GM21367 (cell line): ENCODE measurements around the gene CDH23.

Experiments
- ATAC-seq: cut with Tn5 transposase; IDR thresholded peaks from one replicate; pipeline ENCODE4 v1.9.1; 2021; ENCODE audit not compliant: unreplicated experiment

Gene CDH23

DNA sequence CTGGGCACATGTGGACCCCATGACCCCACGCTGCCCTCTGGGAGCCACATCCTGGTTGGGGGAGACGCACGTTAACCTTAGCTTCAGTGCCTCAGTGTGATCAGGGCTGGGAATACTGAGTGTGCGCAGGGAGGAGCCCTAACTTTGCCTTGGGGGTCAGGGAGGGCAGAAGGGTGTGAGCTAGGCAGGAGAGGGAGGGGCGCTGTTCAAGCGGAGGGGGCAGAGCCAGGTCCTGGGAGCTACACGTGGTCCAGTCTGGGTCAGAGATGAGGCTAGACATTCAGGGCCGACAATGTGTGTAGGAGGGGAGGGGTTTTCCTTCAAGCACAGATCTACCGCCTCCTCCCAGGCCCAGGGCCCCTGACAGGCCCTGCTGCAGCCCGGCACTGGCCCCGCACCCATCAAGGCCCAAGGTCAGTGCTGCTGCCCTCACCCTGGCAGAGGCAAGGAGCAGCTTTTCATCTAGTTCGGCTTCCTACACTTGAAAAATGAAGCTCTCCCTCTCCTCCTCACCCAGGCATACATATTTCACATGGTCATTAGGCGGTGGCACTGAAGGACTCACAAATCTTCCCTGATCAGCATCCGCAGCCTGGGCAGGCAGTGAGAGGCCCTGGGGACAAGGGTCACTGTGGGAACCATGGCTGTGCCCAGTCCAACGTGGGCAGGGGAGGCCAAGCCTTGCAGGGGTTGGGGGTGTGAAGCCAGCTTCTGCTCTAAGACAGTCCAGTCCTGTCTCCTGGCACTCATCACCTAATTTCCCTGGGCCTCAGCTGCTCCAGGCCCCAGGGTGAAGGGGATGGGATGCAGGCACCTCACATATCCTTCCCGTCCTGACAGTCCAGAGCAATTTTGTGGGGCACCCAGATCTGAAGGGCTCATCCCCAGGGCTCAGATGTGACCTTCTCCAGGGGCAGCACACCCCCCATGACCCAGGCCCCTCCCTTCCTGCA, 275.6 kb downstream of the CDH23 start:
- ATAC-seq: no peak

DNA sequence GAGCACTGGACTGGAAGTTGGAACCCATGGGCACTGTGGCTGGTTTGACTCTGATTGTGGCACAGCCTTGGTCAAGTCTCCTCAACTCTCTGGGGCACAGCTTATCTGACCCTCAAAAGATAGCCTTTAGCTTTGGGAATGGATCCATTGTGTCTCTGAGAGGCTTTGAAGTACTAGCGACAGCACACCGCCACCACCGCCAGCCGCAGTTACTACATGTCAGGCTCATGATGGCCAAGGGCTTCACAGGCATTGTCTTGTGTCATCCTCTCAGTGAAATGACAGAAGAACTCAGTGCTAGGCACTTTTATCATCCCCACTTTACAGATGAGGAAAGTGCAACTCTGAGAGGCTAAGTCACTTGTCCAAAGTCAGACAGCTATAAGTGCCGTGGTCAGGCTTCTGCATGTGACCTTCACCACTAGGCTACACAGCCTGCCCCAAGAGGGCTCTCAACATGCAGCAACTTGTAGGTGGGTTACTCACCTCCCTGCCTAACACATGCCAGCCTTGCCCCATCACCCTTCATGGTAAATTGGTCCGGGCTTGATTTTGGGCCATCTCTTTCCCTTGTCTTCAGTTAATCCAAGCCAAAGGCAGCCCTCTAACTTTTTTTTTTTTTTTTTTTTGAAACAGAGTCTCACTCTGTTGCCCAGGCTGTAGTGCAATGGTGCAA, 278.7 kb downstream of the CDH23 start:
- ATAC-seq: no peak

DNA sequence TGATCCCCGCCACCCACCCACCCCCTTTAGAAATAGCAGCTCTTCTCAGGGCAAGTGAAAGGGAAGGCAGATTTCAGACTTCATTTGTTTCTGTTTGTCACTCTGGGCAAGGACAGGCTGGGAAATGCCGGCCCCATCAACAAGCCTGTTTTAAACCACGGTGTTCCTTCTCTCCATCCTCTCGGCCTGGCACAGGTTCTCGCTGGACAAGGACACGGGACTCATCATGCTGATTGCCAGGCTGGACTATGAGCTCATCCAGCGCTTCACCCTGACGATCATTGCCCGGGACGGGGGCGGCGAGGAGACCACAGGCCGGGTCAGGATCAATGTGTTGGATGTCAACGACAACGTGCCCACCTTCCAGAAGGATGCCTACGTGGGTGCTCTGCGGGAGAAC, 280.5 kb downstream of the CDH23 start:
- ATAC-seq: no peak

DNA sequence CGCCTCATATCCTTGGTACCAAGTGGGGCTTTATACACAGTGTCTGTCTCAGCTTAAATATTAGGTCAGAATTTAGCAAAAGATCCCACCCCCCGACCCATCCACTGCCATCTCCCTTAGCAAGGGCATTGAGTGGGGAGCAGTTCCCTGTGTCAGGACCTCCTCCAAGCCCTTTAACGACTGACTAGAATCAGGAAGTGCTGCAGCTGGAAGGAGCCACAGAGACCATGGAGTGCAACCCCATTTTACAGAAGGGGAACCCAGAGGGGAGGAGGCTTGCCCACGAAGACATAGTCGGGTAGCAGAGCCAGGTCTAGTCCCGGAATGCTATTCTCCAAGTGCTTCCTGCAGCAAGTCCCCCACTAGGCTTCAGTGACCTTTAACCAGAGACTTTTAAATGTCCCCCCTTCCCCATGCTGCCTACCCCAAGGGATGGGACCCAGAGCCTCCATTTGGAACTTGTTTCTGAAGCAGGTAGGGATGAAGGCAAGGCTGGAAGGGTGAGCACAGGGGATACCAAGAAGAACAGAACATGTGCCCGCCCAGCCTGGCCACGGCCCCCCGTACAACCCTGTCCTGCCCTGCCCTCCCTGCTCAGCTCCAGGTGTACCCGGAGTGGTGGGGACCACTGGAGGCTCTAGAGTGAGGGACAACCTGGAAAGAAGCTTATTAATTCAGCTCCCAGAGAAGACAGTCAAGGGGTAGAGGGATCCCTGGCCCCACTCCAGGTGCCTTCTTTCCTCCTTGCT, 281.5 kb downstream of the CDH23 start:
- no peak for ATAC-seq

DNA sequence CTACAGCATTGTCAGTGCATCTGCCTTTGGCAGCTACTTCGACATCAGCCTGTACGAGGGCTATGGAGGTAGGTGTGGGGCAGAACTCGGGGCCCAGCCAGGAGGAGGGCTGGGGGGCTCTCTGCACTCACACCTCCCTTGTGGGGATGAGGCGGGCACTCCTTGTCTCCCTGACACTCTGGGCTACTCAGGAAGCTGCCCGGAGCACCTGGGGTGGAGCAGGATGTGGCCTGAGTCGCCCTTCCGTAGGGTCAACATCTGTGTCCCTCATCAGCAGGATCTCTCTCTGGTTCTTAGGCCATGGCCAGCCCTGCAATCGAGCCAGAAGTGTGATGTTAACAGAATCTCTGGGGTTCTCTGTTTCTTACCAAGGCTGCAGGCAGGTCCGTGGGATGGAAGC, 282.7 kb downstream of the CDH23 start:
- ATAC-seq: no peak

DNA sequence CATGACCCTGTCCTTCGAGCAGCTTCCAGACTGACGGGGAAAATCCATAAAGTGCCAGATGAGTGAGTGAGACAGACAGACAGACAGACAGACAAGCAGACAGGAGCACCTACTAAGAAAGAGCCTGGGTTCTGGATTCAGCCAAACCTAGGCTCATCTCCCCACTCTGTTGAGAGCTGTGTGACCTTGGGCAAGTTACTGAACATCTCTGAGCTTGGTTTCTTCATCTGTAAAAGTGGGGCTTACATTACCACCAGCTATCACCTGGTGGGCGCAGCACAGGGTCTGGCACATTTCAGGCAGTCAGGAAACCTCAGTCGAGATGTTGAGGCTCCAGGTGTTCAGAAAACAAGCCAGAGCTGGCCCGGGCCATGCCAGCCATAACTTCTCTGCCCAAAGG, 285.3 kb downstream of the CDH23 start:
- ATAC-seq: no peak

DNA sequence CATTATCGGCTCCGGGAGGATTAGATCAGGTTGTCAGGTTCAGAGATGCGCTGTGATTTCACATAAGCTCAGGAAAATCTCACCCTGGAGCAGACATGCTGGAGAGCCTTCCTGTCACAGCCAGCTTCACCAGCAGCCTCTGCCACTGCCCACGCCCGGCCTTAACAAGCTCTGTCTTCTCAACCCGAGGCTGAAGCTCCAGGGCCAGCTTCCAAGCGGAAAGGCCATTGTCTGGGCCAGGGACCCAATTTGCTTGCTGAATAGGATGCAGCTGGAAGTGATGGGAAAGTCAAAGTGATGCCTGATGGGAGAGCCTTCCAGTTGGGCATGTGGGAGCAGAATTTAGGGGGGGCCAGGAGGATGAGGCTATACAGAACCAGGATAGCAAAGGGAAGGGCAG, 286.6 kb downstream of the CDH23 start:
- ATAC-seq: no peak

DNA sequence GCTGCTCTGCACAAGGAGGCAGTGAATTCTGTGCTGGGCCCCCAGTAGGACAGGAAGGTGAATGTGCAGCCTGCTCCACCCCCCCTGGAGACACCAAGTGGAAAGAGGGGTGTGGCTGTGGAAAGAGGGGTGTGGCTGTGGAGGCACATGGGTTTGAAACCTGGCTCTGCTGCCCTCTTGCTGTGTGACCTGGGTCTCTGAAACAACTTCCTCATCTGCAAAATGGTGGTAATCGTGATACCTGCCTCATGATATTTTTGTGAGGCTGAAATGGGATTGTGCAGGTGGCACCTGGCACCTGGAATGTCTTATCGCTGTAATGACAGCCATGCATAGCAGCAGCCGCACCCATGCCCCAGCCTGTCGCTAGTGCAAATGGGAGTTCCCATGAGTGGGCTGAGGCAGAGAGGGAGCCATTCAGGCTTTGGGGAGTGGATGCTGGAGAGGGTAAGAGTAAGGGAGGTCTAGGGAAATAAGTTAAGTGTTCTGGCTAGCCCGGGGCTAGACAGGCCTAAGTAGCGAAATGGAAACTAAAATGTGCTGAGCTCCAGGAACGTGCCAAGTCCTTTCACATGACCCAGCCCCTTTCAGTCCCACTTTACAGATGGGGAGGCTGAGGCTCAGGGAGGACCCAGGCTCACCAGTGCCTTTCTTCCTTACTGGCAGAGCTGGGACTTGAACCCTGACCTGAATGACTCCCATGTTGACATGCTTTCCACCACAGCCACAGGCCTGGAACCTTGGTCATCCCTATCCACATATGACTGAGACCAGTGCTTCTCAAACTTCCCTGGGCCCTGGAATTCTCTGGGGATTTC, 287.8 kb downstream of the CDH23 start:
- ATAC-seq: no peak

DNA sequence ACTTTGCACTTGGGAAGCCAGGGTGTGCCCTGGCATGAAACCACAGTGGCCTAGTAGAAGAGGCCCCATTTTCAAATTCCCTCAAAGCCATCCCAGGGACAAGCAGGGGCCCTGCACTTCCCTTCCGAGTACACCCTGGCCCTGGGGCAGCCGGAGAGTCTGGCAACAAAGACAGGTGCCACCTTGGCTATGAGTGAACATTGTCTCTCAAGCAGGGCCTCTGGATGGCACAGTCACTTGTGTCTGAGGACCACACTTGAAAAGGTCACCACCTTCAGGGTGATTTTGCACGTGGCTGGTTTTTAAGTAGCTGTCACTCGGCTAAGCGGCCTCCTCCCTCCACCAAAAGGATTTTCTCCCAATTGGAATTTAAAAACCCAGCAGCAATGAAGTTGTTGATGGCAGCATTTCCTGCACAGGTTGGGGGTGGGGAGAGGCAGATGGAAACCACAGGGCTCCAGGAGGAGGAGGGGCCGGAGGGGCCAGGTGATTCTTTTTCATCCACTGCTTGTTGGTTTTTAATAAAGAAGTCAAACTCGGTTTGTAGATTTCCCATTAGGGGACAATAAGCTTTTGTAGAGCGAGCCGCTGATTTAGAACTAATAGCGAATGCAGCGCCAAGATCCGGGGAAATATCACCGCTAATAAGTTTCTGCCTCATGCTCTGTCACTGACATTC, 289.0 kb downstream of the CDH23 start:
- ATAC-seq: no peak

DNA sequence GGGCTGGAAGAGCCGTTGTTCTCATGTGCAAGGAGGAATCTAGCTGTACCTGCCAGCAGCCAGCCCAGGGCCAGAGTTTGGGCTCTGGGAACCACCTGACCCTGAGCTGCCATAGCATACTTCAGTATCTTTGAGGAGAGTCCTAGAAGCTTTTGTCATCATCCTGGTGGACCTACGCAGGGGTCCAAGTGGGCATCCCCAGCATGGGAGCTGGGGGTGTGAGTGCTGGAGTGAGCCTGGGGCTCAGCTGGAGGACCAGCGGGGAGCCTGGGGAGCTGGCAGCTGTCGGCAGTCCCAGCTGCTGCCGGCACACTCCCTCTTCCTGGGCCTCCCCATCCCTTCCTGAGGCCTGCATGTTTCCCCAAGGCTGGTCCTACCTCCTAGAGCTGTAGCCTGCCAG, 290.4 kb downstream of the CDH23 start:
- ATAC-seq: no peak

DNA sequence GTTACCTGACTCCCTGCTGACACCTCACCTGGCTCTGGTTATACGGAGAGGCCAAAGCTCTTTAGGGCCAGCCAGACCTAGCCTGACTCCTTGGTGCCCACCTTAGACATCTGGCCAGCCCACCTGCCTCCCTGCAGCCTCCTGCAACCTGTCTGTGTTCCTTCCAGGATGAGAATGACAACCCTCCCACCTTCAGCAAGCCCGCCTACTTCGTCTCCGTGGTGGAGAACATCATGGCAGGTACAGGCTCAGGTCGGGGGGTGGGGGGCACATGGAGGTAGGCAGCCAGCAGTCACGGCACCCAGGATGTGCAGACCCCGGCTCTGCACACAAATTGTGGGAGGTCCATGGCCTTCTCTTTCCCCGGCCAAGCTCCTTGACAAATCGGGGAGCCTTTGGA, 290.8 kb downstream of the CDH23 start:
- ATAC-seq: no peak

DNA sequence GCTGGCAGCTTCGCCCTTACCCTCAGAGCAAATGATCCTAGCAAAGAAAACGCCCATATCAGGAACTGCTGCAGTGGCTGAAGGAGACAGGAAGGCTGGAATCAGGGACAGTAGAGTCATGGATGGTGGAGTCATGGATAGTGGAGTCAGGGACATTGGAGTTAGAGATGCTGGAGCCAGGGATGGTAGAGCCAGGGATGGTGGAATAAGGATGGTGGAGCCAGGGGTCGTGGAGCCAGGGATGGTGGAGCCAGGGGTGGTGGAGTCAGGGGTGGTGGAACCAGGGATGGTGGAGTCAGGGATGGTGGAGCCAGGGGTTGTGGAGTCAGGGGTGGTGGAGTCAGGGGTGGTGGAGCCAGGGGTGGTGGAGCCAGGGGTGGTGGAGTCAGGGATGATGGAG, 291.5 kb downstream of the CDH23 start:
- no peak for ATAC-seq

DNA sequence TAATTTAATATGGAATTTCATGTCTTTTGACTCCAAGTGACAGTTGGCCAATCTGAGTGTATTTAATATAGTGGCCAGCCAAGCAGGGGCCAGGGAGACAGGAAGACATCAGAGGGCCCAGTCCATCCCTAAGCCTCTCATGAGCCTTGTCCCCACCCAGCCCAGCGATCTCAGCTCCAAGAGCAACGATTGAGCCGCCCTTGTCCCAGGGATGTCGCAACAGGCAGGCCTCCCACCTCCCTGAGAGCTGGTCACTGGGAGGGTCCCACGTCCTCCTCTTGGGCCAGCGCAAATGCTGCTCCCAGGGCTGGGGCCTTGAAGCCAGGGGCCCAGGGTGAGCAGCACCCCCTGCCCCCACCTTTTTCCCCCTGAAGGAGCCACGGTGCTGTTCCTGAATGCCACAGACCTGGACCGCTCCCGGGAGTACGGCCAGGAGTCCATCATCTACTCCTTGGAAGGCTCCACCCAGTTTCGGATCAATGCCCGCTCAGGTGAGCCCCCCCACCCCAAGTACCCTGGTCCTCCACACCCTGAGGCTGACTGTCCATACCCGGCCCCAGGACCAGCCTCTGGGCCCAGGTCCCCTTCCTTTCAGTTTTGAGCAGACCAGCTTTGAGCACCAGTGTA, 293.5 kb downstream of the CDH23 start:
- no peak for ATAC-seq

DNA sequence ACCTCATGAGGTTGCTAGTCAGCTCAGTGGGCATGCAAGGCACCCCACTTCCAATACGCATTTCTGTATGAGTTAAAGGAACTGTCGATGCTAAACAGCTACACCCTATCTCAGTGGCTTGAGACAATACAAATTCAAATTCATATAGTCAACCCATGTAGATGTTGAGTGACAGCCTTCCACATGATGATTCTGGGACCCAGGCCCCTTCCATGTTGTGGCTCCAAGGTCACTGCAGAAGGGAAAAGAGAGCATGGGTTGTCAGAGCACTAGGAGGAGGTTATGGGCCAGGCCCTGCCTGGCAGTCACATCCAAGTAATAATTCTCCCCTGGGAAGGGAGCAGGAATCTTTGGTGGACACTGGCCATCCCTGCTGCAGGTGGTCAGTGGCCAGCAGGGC, 294.7 kb downstream of the CDH23 start:
- ATAC-seq: no peak

DNA sequence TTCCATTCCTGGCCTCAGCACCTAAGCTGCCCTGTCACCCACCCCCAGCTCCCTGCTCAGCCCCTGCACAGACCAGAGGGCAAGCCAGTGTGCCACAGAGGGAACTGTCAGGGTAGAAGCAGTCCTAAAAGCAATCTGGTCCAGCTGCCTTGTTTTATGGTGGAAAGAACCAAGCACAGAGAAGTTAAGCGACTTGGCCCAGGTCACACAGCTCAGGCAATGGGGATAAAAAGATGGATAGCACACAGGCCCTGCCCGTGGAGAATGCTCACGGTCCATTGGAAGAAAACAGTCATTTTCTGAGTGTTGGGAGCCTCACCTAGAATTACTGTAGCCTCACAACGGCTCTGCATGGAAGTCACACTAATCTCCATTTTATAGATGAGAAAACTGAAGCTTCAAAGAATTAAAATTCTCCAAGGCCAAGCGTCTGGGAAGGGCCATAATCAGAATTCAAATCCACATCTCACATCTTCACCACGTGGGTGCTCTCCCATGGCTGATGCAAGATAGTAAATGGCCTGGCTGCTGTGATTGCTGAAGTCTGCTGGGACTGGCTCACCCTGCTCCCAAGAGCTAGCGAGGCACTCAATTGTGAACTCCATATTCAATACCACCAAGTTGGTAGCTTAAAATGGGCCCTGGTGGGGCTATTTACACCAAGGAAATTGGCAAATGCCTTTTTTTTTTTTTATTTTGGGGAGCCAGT, 296.0 kb downstream of the CDH23 start:
- ATAC-seq: no peak

DNA sequence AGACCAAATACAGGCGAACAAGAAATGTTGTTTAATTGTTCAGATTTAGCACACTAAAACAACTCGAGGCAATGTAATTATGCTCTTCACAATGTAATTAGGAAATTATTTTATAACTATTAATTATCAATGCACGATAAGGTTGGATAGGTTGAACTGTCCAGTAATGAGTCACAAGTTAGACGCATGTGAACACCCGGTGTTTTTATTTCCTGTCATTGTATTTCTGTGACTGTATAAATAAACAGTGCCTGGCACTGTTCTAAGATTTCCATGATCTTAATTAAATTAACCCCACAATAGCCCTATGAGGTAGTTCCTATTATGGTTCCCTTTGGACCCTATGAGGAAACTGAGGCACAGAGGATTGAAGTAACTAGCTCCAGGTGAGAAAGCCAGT, 296.7 kb downstream of the CDH23 start:
- no peak for ATAC-seq

DNA sequence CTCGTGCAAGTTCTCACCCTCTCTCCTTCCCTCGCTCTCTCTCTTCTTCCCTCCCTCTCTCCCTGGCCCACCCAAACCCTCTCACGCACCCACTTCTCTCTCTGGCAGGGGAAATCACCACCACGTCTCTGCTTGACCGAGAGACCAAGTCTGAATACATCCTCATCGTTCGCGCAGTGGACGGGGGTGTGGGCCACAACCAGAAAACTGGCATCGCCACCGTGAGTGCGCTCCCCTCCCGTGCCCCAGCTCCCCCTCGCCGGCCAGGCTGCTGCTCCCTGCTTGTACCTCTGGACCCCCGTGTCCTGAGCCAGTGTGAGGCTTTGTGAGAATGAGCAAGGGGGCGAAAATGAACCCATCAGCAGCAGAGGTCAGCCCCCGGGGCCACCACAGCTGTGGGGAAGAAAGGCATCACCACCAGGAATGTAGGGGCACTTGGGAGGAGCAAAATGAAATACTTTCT, 297.4 kb downstream of the CDH23 start:
- no peak for ATAC-seq

DNA sequence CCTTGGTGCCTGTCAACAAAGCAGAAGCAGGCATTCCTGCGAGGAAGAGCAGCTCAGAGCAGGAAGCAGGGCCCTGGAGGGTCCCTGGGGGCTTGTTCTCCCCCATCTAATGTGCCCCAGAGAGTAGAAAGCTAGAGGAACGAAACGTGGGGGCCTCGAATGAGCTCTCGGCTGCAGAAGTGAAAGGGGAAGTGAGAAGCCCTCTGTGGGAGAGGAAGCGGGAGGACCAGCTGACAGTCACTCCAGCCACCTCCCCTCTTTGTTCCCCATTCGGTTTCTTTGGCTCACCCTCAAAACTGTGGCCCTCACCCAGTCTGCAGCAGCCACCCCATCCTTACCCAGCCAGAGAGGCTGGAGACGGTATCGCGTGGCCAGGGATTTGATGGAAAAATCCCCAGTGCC, 297.8 kb downstream of the CDH23 start:
- ATAC-seq: peak; percentile 82
